ENCODE results near the gene COBL.

DNA sequence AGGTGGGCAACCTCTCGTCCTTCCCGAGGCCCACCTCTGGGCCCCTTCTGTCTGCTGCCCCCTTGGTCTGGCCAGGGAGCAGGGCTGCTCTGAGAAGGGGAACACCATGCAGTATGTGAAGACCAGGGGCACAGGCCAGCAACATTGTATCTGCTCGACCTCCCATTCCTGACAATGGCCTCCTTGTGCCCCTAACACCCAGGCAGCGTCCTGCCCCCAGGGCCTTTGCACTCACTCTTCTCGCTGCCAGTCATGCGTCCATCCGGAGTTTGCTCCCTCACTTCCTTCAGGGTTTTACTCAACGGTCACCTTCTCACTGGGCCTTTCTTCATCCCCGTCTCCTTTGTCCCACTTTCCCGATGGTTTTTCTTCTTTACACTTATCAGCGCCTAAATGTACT, 301.0 kb downstream of the COBL start:
- TF ChIP-seq CTCF (conservative IDR thresholded peaks at IDR 0.05; ENCODE audit: low read length) (no peak), EZH2phosphoT487 (IDR thresholded peaks at IDR 0.05; ENCODE audit: borderline replicate concordance) (no peak)

Data from Loucy (cell line).